ENCODE data around the gene GCHFR.

- TF ChIP-seq CTCF (conservative IDR thresholded peaks at IDR 0.05; ENCODE audit: low read depth, low read length) (no peak), EZH2 (IDR thresholded peaks at IDR 0.05; ENCODE audit: borderline replicate concordance, low read depth, low read length, poor library complexity, severe bottlenecking) (no peak)
Measured at GRCh38 chr15:40807888-40808461, 44.1 kb downstream of the GCHFR start.
